GM18505 (cell line): ENCODE data around the gene P2RX6.
"Not testable (repeated sequence)": the region's sequence is repeated elsewhere in the genome, so short reads cannot be mapped to it uniquely, and the experiment has no call there.

Experiments used
- ATAC-seq: cut with Tn5 transposase; IDR thresholded peaks from one replicate; pipeline ENCODE4 v1.9.1; 2021; ENCODE audit not compliant: unreplicated experiment
- POLR2A ChIP-seq: IDR thresholded peaks from 4 replicates; pipeline ENCODE4 v1.6.1; 2011; ENCODE audit warnings: borderline replicate concordance; ENCODE audit not compliant: insufficient read depth, insufficient read length; ENCODE audit errors: extremely low read depth

The P2RX6 gene

GRCh38 chr22:21032868-21033688, 18.1 kb downstream of the P2RX6 start:
- no peak for TF ChIP-seq POLR2A
- no peak for ATAC-seq

- no peak for TF ChIP-seq POLR2A
- ATAC-seq: no peak
These were observed 18.9 kb downstream of the P2RX6 start for GRCh38 chr22:21033895-21034294.

GRCh38 chr22:21034989-21035388, 20.0 kb downstream of the P2RX6 start:
- no peak for ATAC-seq
- TF ChIP-seq POLR2A: no peak

- TF ChIP-seq POLR2A: no peak
- ATAC-seq: no peak
These were observed 23.4 kb downstream of the P2RX6 start for GRCh38 chr22:21038405-21038804.

GRCh38 chr22:21039158-21039557, 24.2 kb downstream of the P2RX6 start:
- ATAC-seq: not testable (repeated sequence)

GRCh38 chr22:21041937-21042336, 27.0 kb downstream of the P2RX6 start:
- TF ChIP-seq POLR2A: no peak
- ATAC-seq: no peak

GRCh38 chr22:21042978-21043859, 28.3 kb downstream of the P2RX6 start:
- ATAC-seq: no peak
- no peak for TF ChIP-seq POLR2A

- no peak for ATAC-seq
These were observed 29.0 kb downstream of the P2RX6 start for GRCh38 chr22:21043860-21044535.

GRCh38 chr22:21044931-21045584, 30.1 kb downstream of the P2RX6 start:
- ATAC-seq: peak; percentile 17
- TF ChIP-seq POLR2A: no peak

More at GRCh38 chr22:21043860-21044535, 29.0 kb downstream of the P2RX6 start:
- TF ChIP-seq POLR2A: no peak

- peak; percentile 73 for ATAC-seq
These were observed 30.8 kb downstream of the P2RX6 start, which contains the start of gene LRRC74B for GRCh38 chr22:21045585-21046294. TSS of gene LRRC74B (plus strand) at chr22:21045946. CDS start at chr22:21045987, 41 bp downstream.

GRCh38 chr22:21047035-21047661, 32.2 kb downstream of the P2RX6 start:
- no peak for TF ChIP-seq POLR2A
- ATAC-seq: no peak

More at GRCh38 chr22:21045585-21046294, 30.8 kb downstream of the P2RX6 start, which contains the start of gene LRRC74B:
- no peak for TF ChIP-seq POLR2A

GRCh38 chr22:21047730-21048129, 32.8 kb downstream of the P2RX6 start:
- no peak for TF ChIP-seq POLR2A
- no peak for ATAC-seq

GRCh38 chr22:21048448-21048847, 33.5 kb downstream of the P2RX6 start:
- ATAC-seq: not testable (repeated sequence)

GRCh38 chr22:21048965-21049364, 34.0 kb downstream of the P2RX6 start:
- not testable (repeated sequence) for ATAC-seq
